GM18505 (cell line): ENCODE data around the gene TGFB1I1.
A peak's percentile ranks its signal among the peaks of the same experiment; 100 is the strongest.

Source experiments
- ATAC-seq: cut with Tn5 transposase; IDR thresholded peaks from one replicate; pipeline ENCODE4 v1.9.1; 2021; ENCODE audit not compliant: unreplicated experiment
- POLR2A ChIP-seq: IDR thresholded peaks from 4 replicates; pipeline ENCODE4 v1.6.1; 2011; ENCODE audit warnings: borderline replicate concordance; ENCODE audit not compliant: insufficient read depth, insufficient read length; ENCODE audit errors: extremely low read depth

Gene TGFB1I1

DNA sequence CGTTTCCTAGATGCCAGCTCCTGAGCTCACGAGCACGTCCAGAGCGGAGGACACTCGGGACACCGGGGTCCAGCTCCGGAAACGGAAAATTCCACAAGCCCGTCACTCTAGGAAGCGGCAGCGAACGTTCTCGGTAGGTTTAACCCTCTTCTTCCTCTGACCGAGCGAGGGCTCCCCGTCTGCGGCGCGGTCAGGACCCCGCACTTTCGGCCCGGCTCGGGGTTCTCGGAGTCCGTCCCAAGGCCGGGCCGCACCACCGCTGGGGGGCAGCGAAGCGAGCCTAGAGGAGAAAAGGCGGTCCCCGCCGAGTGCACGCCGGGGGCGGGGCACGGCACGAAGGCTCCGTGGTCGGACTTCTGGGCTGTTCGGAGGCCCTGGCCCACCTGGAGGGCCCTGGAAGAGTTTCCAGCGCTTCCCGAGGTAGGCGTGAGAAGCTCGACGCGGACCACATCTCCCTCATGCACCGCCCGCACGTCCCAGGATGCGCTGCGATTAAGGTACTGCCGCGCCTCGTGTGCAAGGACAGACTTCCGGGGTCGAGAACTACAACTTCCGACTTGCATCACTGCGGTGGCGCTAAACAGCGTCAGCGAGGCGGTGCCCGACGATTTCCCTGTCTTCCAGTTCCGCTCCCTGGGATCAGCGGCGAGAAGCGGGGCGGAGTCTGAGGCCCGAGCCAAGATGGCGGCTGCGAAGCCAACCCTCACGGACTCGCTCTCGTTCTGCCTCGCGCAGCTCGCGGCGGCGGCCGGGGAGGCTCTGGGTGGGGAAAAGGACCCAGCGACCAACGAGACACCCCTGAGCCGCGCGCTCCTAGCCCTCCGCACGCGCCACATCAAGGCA lies 12.9 kb upstream of the TGFB1I1 start, which contains the start of gene ARMC5:
ARMC5 (plus strand) TSS at position 658 of the 843 bp plus-strand sequence; CDS start at position 682, 24 bp downstream.
- ATAC-seq, result peak; percentile 71
- peak; percentile 91 for TF ChIP-seq POLR2A

DNA sequence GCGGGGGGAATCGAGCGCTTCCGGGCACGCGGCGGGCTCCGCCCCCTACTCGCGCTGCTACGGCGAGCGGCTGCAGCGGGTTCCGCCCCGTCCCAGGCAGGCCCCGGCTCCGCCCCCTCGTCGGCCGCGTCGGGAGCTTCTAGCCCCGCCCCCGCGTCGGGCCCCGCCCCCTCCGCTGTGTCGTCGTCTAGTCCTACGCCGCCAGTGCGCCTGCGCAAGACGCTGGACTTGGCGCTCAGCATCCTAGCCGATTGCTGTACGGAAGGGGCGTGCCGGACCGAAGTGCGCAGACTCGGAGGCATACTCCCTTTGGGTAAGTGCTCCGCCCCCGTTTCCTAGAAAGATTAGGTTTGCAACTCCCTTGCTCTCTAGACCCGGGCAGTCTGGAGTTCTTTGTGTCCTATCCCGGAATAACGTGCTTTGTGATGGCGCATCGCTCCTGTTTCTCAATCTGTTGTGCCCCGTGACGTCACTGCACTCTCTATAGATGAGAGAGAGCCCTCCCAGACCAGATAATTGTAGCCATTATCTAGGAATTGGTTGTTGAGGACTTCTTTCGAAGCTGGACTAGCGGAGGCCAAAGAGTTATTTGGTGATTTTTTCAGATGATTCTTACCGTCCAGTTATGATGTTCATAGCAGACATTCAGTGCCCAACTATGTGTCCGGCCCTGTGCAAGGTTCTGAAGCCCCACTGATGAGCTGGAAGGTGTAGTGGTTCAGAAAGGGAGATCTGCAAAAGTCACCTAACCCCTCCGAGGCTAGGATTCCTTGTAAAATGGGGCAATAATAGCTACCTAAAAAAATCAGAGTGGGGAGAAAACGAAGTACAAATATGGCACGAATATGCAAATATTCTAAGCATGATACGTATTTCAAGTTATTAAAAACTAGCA lies 12.0 kb upstream of the TGFB1I1 start:
- TF ChIP-seq POLR2A, result no peak
- peak; percentile 77 for ATAC-seq

DNA sequence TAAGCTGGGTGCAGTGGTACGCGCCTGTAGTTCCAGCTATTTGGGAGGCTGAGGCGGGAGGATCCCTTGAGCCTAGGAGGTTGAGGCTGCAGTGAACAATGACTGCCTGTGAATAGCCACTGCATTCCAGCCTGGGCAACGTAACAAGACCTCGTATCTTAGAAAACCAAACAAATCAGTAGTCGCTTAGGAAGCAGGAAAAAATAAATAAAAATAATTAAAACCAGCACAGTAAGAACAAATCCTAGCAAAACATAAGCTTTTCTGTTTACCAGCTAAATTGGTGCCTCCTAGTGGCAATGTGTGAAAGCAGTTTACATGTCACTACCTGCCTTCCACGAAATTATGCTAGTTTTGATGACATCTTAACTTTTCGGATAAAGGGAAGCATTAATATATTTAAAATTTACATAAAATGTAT lies 11.4 kb upstream of the TGFB1I1 start:
- no peak for TF ChIP-seq POLR2A
- ATAC-seq, result no peak

DNA sequence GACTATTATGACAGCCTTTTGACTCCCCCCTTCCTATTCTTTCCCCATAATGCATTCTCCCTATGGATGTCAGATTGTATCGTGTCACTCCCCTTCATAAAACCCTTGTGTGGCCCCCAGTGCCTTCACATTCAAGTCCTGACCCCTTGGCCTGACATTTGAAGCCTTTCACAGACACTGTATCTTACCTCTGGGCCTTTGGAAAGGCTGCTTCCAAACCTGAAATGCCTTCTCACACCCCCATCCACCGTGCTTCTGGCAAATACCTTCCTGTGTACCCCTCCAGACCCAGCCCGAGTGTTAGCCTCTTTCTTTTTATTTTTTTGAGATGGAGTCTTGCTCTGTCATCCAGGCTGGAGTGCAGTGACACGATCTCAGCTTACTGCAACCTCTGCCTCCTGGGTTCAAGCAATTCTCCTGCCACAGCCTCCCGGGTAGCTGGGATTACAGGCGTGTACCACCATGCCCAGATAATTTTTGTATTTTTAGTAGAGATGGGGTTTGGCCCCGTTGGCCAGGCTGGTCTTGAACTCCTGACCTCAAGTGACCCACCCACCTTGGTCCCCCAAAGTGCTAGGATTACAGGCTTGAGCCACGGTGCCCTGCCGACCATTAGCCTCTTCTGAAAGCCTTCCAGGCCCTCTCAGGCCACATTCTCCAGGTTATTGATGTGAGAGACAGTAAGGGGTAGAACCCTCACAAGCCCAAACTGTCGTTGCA lies 10.6 kb upstream of the TGFB1I1 start:
- TF ChIP-seq POLR2A, result no peak
- ATAC-seq, result no peak

DNA sequence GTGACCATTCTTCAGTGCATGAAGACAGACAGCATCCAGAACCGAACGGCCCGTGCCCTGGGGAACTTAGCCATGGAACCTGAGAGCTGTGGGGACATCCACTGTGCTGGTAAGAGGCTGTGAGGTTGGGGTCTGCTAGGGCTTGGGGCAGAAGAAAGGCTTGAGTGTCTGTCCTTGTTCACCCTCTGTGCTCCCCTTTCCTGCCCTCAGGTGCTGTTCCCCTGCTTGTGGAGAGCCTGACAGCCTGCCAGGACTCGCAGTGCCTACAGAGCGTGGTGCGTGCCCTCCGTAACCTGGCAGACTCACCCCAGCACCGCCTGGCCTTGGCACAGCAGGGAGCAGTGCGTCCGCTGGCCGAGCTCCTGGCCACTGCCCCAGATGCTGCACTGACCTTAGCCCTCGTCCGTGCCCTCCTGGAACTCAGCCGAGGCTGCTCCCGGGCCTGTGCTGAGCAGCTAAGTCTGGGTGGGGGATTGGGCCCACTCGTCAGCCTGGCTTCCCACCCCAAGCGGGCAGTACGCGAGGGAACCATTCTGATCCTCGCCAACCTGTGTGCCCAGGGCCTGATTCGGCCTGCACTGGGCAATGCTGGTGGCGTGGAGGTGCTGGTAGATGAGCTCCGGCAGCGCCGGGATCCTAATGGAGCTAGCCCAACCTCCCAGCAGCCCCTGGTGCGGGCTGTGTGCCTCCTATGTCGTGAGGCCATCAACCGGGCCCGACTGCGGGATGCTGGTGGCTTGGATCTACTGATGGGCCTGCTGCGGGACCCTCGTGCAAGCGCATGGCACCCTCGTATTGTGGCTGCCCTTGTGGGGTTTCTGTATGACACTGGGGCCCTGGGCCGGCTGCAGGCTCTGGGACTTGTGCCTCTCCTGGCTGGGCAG lies 9.8 kb upstream of the TGFB1I1 start:
- ATAC-seq, result no peak
- no peak for TF ChIP-seq POLR2A

DNA sequence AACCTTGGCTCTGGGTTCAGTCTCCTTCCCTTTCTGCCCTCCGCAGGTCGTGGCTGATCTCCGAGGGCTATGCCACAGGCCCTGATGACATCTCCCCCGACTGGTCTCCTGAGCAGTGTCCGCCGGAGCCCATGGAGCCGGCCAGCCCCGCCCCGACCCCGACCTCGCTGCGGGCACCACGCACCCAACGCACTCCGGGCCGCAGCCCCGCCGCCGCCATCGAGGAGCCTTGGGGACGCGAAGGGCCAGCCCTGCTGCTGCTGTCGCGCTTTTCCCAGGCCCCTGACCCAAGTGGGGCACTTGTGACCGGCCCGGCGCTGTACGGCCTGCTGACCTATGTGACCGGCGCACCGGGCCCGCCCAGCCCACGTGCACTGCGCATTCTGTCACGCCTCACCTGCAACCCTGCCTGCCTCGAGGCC lies 7.6 kb upstream of the TGFB1I1 start:
- no peak for ATAC-seq
- TF ChIP-seq POLR2A, result no peak

DNA sequence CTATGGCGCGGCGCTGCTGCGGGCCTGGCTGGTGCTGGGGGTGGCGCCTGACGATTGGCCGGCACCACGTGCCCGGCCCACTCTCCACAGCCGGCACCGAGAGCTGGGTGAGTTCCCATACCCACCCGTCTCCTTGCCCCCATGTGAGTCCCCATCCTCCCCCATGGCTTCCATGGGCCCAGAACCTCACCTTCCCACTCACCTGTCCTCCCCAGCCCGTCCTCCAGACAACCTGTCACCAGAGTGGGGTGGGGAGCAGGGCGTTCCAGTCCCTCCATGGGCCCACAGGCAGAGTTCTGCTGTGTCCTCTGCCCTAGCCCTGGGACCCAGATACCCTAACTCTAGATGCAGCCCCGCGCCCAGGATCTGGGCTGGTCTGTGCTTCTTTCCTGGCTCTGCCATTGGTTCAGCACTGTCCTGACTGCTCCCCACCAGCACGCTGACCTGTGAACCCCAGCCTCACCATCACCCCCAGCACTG lies 7.1 kb upstream of the TGFB1I1 start:
- ATAC-seq, result no peak
- no peak for TF ChIP-seq POLR2A

DNA sequence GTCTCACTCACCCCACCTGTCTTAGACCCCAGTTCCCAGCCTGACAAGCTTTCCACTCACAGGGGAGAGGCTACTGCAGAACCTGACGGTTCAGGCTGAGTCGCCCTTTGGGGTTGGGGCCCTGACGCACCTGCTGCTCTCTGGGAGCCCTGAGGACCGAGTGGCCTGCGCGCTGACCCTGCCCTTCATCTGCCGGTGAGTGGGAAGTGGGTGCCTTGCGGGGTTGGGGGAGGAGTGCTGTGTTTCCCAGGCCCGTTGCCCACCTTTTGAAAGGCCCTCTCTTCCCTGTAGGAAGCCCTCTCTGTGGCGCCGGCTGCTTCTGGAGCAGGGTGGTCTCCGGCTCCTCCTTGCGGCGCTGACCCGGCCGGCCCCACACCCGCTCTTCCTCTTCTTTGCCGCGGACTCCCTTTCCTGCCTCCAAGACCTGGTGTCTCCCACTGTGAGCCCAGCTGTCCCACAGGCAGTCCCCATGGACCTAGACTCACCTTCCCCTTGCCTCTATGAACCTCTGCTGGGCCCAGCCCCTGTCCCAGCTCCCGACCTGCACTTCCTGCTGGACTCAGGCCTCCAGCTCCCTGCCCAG lies 6.1 kb upstream of the TGFB1I1 start:
- TF ChIP-seq POLR2A, result no peak
- no peak for ATAC-seq

DNA sequence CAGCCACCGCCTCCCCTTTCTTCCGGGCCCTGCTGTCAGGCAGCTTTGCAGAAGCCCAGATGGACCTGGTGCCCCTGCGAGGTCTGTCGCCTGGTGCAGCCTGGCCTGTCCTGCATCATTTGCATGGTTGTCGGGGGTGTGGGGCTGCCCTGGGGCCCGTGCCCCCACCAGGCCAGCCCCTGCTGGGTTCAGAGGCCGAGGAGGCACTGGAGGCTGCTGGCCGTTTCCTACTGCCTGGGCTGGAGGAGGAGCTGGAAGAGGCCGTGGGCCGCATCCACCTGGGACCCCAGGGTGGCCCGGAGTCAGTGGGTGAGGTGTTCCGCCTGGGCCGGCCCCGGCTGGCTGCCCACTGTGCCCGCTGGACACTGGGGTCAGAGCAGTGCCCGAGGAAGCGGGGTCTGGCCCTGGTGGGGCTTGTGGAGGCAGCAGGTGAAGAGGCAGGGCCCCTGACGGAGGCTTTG lies 5.5 kb upstream of the TGFB1I1 start:
- TF ChIP-seq POLR2A, result no peak
- ATAC-seq, result no peak

DNA sequence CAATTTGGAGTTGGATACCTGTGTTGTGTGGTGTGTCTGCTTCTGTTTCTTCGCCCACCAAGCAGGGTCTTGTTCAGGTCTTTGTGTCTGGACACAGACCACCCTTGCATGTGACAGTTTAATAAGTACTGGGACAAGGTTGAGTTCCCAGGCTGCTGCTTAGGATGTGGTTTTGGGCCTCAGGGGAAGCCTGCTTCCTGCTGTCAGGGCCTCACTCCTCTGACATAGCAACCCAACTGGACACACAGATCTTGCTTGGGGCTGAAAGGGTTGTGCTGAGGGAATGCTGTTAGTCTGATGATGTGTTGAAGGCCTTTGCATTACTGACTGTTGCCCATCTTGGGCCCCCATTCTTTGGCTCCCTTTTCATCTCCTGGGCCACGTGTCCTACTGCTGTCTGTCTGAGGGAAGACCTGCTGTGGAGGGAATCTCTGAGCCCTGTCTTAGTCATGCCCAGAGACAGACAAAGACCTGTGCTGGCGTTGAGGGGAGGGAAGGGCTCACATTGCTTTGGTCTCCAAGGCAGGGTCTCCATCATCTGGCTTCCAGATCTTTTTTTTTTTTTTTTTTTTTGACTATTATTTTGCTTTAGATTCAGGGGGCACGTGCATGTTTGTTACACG lies 4.7 kb upstream of the TGFB1I1 start:
- TF ChIP-seq POLR2A, result no peak
- ATAC-seq, result no peak

DNA sequence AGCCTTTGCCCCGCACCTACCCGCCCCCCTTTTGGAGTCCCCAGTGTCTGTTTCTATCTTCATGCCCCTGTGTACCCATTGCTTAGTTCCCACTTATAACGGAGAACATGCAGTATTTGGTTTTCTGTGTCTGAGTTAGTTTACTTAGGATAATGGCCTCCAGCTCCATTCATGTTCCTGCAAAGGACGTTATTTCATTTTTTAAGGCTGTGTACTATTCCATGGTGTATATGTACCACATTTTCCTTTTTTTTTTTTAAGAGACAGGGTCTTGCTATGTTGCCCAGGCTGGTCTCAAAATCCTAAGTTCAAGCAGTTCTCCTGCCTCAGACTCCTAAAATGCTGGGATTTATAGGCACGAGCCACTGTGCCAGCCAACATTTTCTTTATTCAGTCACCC lies 4.1 kb upstream of the TGFB1I1 start:
- ATAC-seq, result no peak
- TF ChIP-seq POLR2A, result no peak
